ENCODE data around the gene FAM168B. TPM values are rescaled to one million over a fixed set of nuclear protein-coding genes. Genes with fewer than 3 reads are reported as not detected.

Gene FAM168B
- polyA plus RNA-seq, 1 of the 3 experiments (the other 2 are of a cell fraction): 72.7 TPM

GRCh38 chr2:131142849-131143248, 49.6 kb upstream of the FAM168B start (continued):
- TF ChIP-seq USF1 (IDR thresholded peaks at IDR 0.05; ENCODE audit: borderline replicate concordance, low read depth) (no peak), CTCF (IDR thresholded peaks at IDR 0.05) (no peak), YY1 (IDR thresholded peaks at IDR 0.05; ENCODE audit: low read depth) (no peak)

DNA sequence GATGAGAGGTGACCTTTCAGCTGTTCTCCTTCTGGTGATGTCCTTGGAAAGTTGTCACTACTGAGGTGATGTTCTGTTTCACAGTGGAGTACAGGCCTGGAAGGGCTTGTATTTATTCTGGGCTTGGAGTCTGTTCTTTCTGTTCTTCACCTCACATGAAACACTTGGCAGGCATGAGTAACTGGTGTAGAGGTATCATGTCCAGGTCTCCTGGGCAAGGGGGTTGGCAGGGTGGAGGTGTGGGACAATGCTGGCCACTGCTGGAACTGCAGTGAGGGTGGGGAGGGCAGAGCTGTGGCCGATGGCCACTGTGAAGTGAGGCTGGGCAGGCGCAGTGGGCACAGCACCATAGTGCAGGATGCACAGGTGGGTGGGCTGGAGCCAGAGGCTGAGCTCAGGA, 47.3 kb upstream of the FAM168B start:
- H3K9me2 ChIP-seq: no peaks in the 10 kb centered on the region
- WGBS (ENCODE audit: low lambda C conversion rate): 96% methylated on average over 2 of the region's 2 CpGs
- ChIA-PET POLR2A (no interaction called here), CTCF (interaction anchor here (0.7 to 2.0 kb wide), 4 partner anchors 13 to 763 kb away, joined by 3 to 12 read pairs (median 4); no protein-coding TSS in a partner anchor)
- H3K4me1 ChIP-seq (ENCODE audit: control insufficient read depth in 1 of 2, insufficient read depth in 2 of 2, low read depth in 1 of 2, low read length in 1 of 2): no peaks in the 10 kb centered on the region
- no peaks in the 10 kb centered on the region for H3F3A ChIP-seq (replicated peaks; ENCODE audit: insufficient read depth)
- peaks cover 8% of the 10 kb centered on the region; the same call in 1 of the 2 replicates for H4K20me1 ChIP-seq (ENCODE audit: insufficient read depth)
- H2AFZ ChIP-seq (ENCODE audit: low read depth): no peak overlapping the region
- TF ChIP-seq FOXJ3 (CRISPR knock-in tag; IDR thresholded peaks at IDR 0.05) (no peak), EP300 (IDR thresholded peaks at IDR 0.05; ENCODE audit: borderline replicate concordance in 1 of 2, low read depth in 1 of 2, low read length in 1 of 2) (no peak), MEF2A (IDR thresholded peaks at IDR 0.05; ENCODE audit: borderline replicate concordance, low read depth) (no peak), EZH2phosphoT487 (IDR thresholded peaks at IDR 0.05; ENCODE audit: borderline replicate concordance, low read depth) (no peak), YY1 (IDR thresholded peaks at IDR 0.05; ENCODE audit: low read depth) (no peak), SMC3 (IDR thresholded peaks at IDR 0.05; ENCODE audit: low read depth, low read length) (no peak), RFX5 (IDR thresholded peaks at IDR 0.05; ENCODE audit: low read length) (no peak), TCF12 (IDR thresholded peaks at IDR 0.05) (no peak), NRF1 (IDR thresholded peaks at IDR 0.05; ENCODE audit: low read depth, low read length) (no peak), ELF1 (IDR thresholded peaks at IDR 0.05) (no peak)
- TF ChIP-seq, protein P1, sequence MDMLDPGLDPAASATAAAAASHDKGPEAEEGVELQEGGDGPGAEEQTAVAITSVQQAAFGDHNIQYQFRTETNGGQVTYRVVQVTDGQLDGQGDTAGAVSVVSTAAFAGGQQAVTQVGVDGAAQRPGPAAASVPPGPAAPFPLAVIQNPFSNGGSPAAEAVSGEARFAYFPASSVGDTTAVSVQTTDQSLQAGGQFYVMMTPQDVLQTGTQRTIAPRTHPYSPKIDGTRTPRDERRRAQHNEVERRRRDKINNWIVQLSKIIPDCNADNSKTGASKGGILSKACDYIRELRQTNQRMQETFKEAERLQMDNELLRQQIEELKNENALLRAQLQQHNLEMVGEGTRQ (IDR thresholded peaks at IDR 0.05; ENCODE audit: borderline replicate concordance, low read depth, low read length): no peak
- TF ChIP-seq, protein P2, sequence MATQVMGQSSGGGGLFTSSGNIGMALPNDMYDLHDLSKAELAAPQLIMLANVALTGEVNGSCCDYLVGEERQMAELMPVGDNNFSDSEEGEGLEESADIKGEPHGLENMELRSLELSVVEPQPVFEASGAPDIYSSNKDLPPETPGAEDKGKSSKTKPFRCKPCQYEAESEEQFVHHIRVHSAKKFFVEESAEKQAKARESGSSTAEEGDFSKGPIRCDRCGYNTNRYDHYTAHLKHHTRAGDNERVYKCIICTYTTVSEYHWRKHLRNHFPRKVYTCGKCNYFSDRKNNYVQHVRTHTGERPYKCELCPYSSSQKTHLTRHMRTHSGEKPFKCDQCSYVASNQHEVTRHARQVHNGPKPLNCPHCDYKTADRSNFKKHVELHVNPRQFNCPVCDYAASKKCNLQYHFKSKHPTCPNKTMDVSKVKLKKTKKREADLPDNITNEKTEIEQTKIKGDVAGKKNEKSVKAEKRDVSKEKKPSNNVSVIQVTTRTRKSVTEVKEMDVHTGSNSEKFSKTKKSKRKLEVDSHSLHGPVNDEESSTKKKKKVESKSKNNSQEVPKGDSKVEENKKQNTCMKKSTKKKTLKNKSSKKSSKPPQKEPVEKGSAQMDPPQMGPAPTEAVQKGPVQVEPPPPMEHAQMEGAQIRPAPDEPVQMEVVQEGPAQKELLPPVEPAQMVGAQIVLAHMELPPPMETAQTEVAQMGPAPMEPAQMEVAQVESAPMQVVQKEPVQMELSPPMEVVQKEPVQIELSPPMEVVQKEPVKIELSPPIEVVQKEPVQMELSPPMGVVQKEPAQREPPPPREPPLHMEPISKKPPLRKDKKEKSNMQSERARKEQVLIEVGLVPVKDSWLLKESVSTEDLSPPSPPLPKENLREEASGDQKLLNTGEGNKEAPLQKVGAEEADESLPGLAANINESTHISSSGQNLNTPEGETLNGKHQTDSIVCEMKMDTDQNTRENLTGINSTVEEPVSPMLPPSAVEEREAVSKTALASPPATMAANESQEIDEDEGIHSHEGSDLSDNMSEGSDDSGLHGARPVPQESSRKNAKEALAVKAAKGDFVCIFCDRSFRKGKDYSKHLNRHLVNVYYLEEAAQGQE (IDR thresholded peaks at IDR 0.05; ENCODE audit: low read depth, low read length): no peak
- TF ChIP-seq, protein P3, sequence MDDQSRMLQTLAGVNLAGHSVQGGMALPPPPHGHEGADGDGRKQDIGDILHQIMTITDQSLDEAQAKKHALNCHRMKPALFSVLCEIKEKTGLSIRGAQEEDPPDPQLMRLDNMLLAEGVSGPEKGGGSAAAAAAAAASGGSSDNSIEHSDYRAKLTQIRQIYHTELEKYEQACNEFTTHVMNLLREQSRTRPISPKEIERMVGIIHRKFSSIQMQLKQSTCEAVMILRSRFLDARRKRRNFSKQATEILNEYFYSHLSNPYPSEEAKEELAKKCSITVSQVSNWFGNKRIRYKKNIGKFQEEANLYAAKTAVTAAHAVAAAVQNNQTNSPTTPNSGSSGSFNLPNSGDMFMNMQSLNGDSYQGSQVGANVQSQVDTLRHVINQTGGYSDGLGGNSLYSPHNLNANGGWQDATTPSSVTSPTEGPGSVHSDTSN (IDR thresholded peaks at IDR 0.05): no peak
- H3K9ac ChIP-seq: no peak overlapping the region
- peaks cover 46 to 54% of the 10 kb centered on the region in 2 experiments for H3K36me3 ChIP-seq (replicated peaks in 1 of 2; ENCODE audit: control insufficient read depth in 1 of 2, insufficient read depth in 2 of 2, low read length in 1 of 2)
- H3K9me3 ChIP-seq: no peaks in the 10 kb centered on the region
- no peak overlapping the region for H3K4me3 ChIP-seq (ENCODE audit: low read depth in 2 of 2, low read length in 1 of 2)
- no peaks in the 10 kb centered on the region for H3K27me3 ChIP-seq (ENCODE audit: insufficient read depth)
- no peak overlapping the region for H3K27ac ChIP-seq (ENCODE audit: low read depth in 2 of 2, low read length in 1 of 2)
- H3K79me2 ChIP-seq (ENCODE audit: insufficient read depth): peaks cover 30% of the 10 kb centered on the region
- no peak for DNase-seq
- H3K4me2 ChIP-seq: no peak overlapping the region

Measured in SK-N-SH (cell line).